Keratinocyte (primary cell): Measurements from ENCODE around the gene TMEM201. TPM values are rescaled to one million over a fixed set of nuclear protein-coding genes. Genes with fewer than 3 reads are reported as not detected.

ENCODE experiments used
- DNase-seq: peaks from one replicate; pipeline ENCODE4 v3.0.0-alpha.2; 2011; ENCODE audit warnings: low read depth, missing footprints, low spot score
- FAIRE-seq: peaks from 2 replicates; lab custom pipeline; 2011; peaks lifted over from hg19 to GRCh38; lab: Jason Lieb, UNC
- H2AFZ ChIP-seq: 2 replicates; pipeline ENCODE4 v1.6.0; 2012; ENCODE audit warnings: low read length, control low read depth, inconsistent platforms; ENCODE audit not compliant: control insufficient read depth
- H3K27ac ChIP-seq: 2 replicates; pipeline ENCODE4 v1.5.1; 2011; ENCODE audit warnings: low read length; ENCODE audit not compliant: control insufficient read depth, insufficient read depth
- H3K27me3 ChIP-seq: 3 replicates; pipeline ENCODE4 v1.6.0; 2011; ENCODE audit warnings: low read length; ENCODE audit not compliant: control insufficient read depth, insufficient read depth; ENCODE audit errors: extremely low read depth
- H3K36me3 ChIP-seq, 2 experiments: 2 replicates in 1 of 2; 3 replicates in 1 of 2; pipeline ENCODE4 v1.5.1; 2011; ENCODE audit warnings: low read length in 2 of 2, mild to moderate bottlenecking in 1 of 2; ENCODE audit not compliant: control insufficient read depth in 2 of 2, insufficient read depth in 2 of 2; ENCODE audit errors: extremely low read depth in 1 of 2
- H3K4me1 ChIP-seq: 3 replicates; pipeline ENCODE4 v1.5.1; 2011; ENCODE audit warnings: low read length; ENCODE audit not compliant: control insufficient read depth, insufficient read depth; ENCODE audit errors: extremely low read depth
- H3K4me2 ChIP-seq: 3 replicates; pipeline ENCODE4 v1.6.0; 2011; ENCODE audit warnings: low read depth, low read length; ENCODE audit not compliant: control insufficient read depth, insufficient read depth; ENCODE audit errors: extremely low read depth
- H3K4me3 ChIP-seq, 3 experiments: fragments of 200-600 bp in 1 of 3; sonication (generic) in 1 of 3; 2 replicates in 2 of 3; 3 replicates in 1 of 3; pipeline ENCODE4 v1.5.1; 2011 to 2016; ENCODE audit warnings: low read length in 3 of 3, mild to moderate bottlenecking in 3 of 3, control low read depth in 2 of 3, inconsistent platforms in 1 of 3, low read depth in 1 of 3, mixed read lengths in 1 of 3, mixed run types in 1 of 3, moderate library complexity in 1 of 3; ENCODE audit not compliant: control insufficient read depth in 2 of 3, insufficient read depth in 2 of 3; ENCODE audit errors: extremely low read depth in 1 of 3
- H3K79me2 ChIP-seq: 2 replicates; pipeline ENCODE4 v1.6.0; 2012; ENCODE audit warnings: low read length; ENCODE audit not compliant: control insufficient read depth, insufficient read depth
- H3K9ac ChIP-seq: 3 replicates; pipeline ENCODE4 v1.6.0; 2011; ENCODE audit warnings: low read length; ENCODE audit not compliant: control insufficient read depth, insufficient read depth; ENCODE audit errors: extremely low read depth
- H3K9me1 ChIP-seq: 3 replicates; pipeline ENCODE4 v1.6.0; 2011; ENCODE audit warnings: low read length; ENCODE audit not compliant: control insufficient read depth, insufficient read depth; ENCODE audit errors: extremely low read depth
- H3K9me3 ChIP-seq: 2 replicates; pipeline ENCODE4 v1.5.1; 2012; ENCODE audit warnings: low read depth, low read length; ENCODE audit not compliant: control insufficient read depth
- H4K20me1 ChIP-seq: 3 replicates; pipeline ENCODE4 v1.6.0; 2011; ENCODE audit warnings: low read length; ENCODE audit not compliant: control insufficient read depth, insufficient read depth; ENCODE audit errors: extremely low read depth
- CTCF ChIP-seq, 3 experiments: IDR thresholded peaks in 1 of 3; conservative IDR thresholded peaks in 1 of 3; optimal IDR thresholded peaks in 1 of 3; 2 replicates in 2 of 3; 3 replicates in 1 of 3; pipeline versions ENCODE3 to v1.5.1; 2011; ENCODE audit warnings: low read length in 3 of 3, mild to moderate bottlenecking in 3 of 3, moderate library complexity in 2 of 3, control low read depth in 1 of 3, inconsistent platforms in 1 of 3; ENCODE audit not compliant: insufficient read depth in 2 of 3; ENCODE audit errors: extremely low read depth in 1 of 3
- EZH2 ChIP-seq: IDR thresholded peaks from one replicate; pipeline ENCODE4 v1.6.1; 2012; ENCODE audit warnings: inconsistent platforms, mild to moderate bottlenecking, low read length, moderate library complexity
- dilution Hi-C: fragments of 300-500 bp; cut with MboI; formaldehyde crosslinking; loops from one replicate; pipeline ENCODE4 v1.7.0; 2020; ENCODE audit warnings: low sequenced_read_pairs; ENCODE audit not compliant: extremely low pct_ligation_motif_present
- polyA plus RNA-seq, 5 experiments: library from polyadenylated mRNA; depleted of rRNA in 3 of 5; stranded (reverse) in 3 of 5; stranded (forward) in 1 of 5; unstranded in 1 of 5; fragments of >200 nt; gene quantifications; 1 replicate in 1 of 5; 2 replicates in 3 of 5; 3 replicates in 1 of 5; pipeline versions ENCODE4 v1.2.1 to v1.2.3, GENCODE V29; 2011 to 2012; ENCODE audit warnings: missing spikeins in 2 of 5, low read depth in 1 of 5, low replicate concordance in 1 of 5

The TMEM201 gene
- polyA plus RNA-seq, 1 donor (not counting 4 experiments of a cell fraction or from before 2014, with no cell fraction given), result 1.5 TPM

- no peak for FAIRE-seq
- TF ChIP-seq EZH2, result no peak
- Histone ChIP-seq H3K36me3 (peaks cover 0 to 3% of the 10 kb centered on the region in 2 experiments), H3K4me3 (no peak overlapping the region), H4K20me1 (peaks cover 10% of the 10 kb centered on the region), H3K27me3 (no peaks in the 10 kb centered on the region), H3K27ac (peak overlapping the region; percentile 68), H2AFZ (no peak overlapping the region), H3K9me3 (no peaks in the 10 kb centered on the region), H3K79me2 (peaks cover 63% of the 10 kb centered on the region), H3K9me1 (peaks cover 17% of the 10 kb centered on the region), H3K4me1 (peaks cover 29% of the 10 kb centered on the region), H3K4me2 (peak overlapping the region; percentile 68), H3K9ac (peak overlapping the region; percentile 46)
- dilution Hi-C loops, result no loop called here
- DNase-seq, result no peak
Observed at GRCh38 chr1:9593147-9593491, 4.4 kb downstream of the TMEM201 start.

- H3K27me3 ChIP-seq, result no peaks in the 10 kb centered on the region
- H3K4me2 ChIP-seq, result peak overlapping the region; percentile 68
- H3K4me1 ChIP-seq, result peaks cover 29% of the 10 kb centered on the region
- H3K4me3 ChIP-seq, result peak overlapping the region in 2 of 3 experiments; percentile 11 to 21
- peaks cover 63% of the 10 kb centered on the region for H3K79me2 ChIP-seq
- peak; percentile 81 for DNase-seq
- no peaks in the 10 kb centered on the region for H3K9me3 ChIP-seq
- dilution Hi-C loops, result no loop called here
- H4K20me1 ChIP-seq, result peaks cover 10% of the 10 kb centered on the region
- H2AFZ ChIP-seq, result no peak overlapping the region
- peak overlapping the region; percentile 68 for H3K27ac ChIP-seq
- TF ChIP-seq EZH2, result no peak
- peak; percentile 79 to 96 (median 95) for TF ChIP-seq CTCF (optimal IDR thresholded peaks at IDR 0.05 in 1 of 3, IDR thresholded peaks at IDR 0.05 in 1 of 3, conservative IDR thresholded peaks at IDR 0.05 in 1 of 3; ENCODE audit: extremely low read depth in 1 of 3, insufficient read depth in 2 of 3, low read length in 3 of 3)
- H3K9ac ChIP-seq, result peak overlapping the region; percentile 46
- H3K36me3 ChIP-seq, result peaks cover 0 to 3% of the 10 kb centered on the region in 2 experiments
- peaks cover 17% of the 10 kb centered on the region for H3K9me1 ChIP-seq
- FAIRE-seq, result peak; percentile 81
Observed at GRCh38 chr1:9593492-9594465, 5.1 kb downstream of the TMEM201 start.
